Ovary (tissue), 9 donors: ENCODE measurements around the gene FYCO1. TPM values are rescaled to one million over a fixed set of nuclear protein-coding genes. Genes with fewer than 3 reads are reported as not detected.

ENCODE experiments used
- DNase-seq, 5 donors: peaks; one replicate each; pipeline ENCODE4 v3.0.0-alpha.2; 2019 to 2020
- H3K27ac ChIP-seq, 2 donors: fragments of 200-600 bp; one replicate each; pipeline versions ENCODE4 v1.5.1 to v1.8.0; 2019 to 2022
- H3K27me3 ChIP-seq: fragments of 200-600 bp; one replicate; pipeline ENCODE4 v1.8.0; 2022
- H3K36me3 ChIP-seq: fragments of 200-600 bp; sonication (generic); one replicate; pipeline ENCODE4 v1.5.1; 2019
- H3K4me1 ChIP-seq: one replicate; pipeline ENCODE4 v1.8.1; 2013; ENCODE audit warnings: mild to moderate bottlenecking, moderate library complexity; ENCODE audit not compliant: insufficient read depth
- H3K4me3 ChIP-seq: fragments of 200-600 bp; sonication (generic); one replicate; pipeline ENCODE4 v1.5.1; 2017
- H3K9me3 ChIP-seq, 2 donors: fragments of 200-600 bp in 1 of 2; sonication (generic) in 1 of 2; one replicate each; pipeline versions ENCODE4 v1.5.1 to v1.8.1; 2013 to 2019; ENCODE audit warnings: mild to moderate bottlenecking in 1 of 2, moderate library complexity in 1 of 2
- CTCF ChIP-seq, 3 donors: fragments of 450-650 bp in 2 of 3; fragments of 200-600 bp in 1 of 3; IDR thresholded peaks; one replicate each; pipeline versions ENCODE4 v1.5.1 to v1.8.0; 2016 to 2022; ENCODE audit warnings: antibody characterized with exemption in 3 of 3, mild to moderate bottlenecking in 1 of 3
- EP300 ChIP-seq: sonication (generic); formaldehyde crosslinking; IDR thresholded peaks from one replicate; pipeline ENCODE4 v1.6.1; 2017; ENCODE audit warnings: antibody characterized with exemption
- POLR2A ChIP-seq: fragments of 450-650 bp; IDR thresholded peaks from one replicate; pipeline ENCODE4 v1.6.1; 2017; ENCODE audit warnings: antibody characterized with exemption, mild to moderate bottlenecking, moderate library complexity
- WGBS, 3 donors: extraction: QIAGEN DNeasy Blood & Tissue Kit in 1 of 3; methylation state at CpG; one replicate each; pipeline versions ENCODE4 v1.1.5 to v1.1.7; 2013 to 2017; 5-methylcytosine and 5-hydroxymethylcytosine counted together
- intact Hi-C, 4 donors: fragments of 100-400 bp; cut with DNase I; formaldehyde crosslinking; loops; one replicate each; pipeline versions ENCODE4 v1.11.0 to v1.15.1; 2022 to 2023
- polyA plus RNA-seq, 2 donors: library from polyadenylated mRNA; stranded (reverse); fragments of 200-250 nt in 1 of 2; fragments of 350-450 nt in 1 of 2; fragmentation: Illumina TruSeq in 1 of 2; extraction: RNeasy Lipid Tissue Mini Kit (QIAGEN cat#74804) in 1 of 2; gene quantifications; one replicate each; pipeline ENCODE4 v1.2.3, GENCODE V29; 2013 to 2014
- total RNA-seq, 7 donors: library from RNA; depleted of rRNA in 2 of 7; stranded (reverse); fragments of >200 nt in 2 of 7; fragmentation: NEBNext Ultra II Directional in 3 of 7; extraction: Animal tissue kit (Norgen Biotek cat#: 25700) in 3 of 7; gene quantifications; one replicate each; pipeline versions ENCODE4 v1.1.0 to v1.2.4, GENCODE V29; 2016 to 2023
- donor health status: DM: no; HTN: no; CAD: no; lungs with moderate emphysema.
- donor health status: DM: no; HTN: no; CAD: no.
- donor health status: Bipolar disorder and iron deficiency.
- donor health status: DM: yes; HTN: yes; CAD: no.
- donor health status: DM: no; HTN: no; CAD: no.
- donor health status: DM: yes; HTN: yes; CAD: no.

FYCO1 gene
- total and polyA plus RNA-seq, 9 donors: 30.2 to 81.0 (median 52.8) TPM

GRCh38 chr3:45885979-45886705, 109.5 kb downstream of the FYCO1 start, which contains the start of gene CCR9:
TSS of gene CCR9 (plus strand) at chr3:45886543. CDS start at chr3:45894934, 8,391 bp downstream.
- Histone ChIP-seq H3K27me3 (no peaks in the 10 kb centered on the region), H3K27ac (no peak within 1 kb of the TSS), H3K9me3 (no peaks in the 10 kb centered on the region), H3K36me3 (no peaks in the 10 kb centered on the region), H3K4me3 (no peak within 1 kb of the TSS), H3K4me1 (no peaks in the 10 kb centered on the region)
- 83 to 87% (median 83%) methylated on average over 9 of the region's 9 CpGs for WGBS, 3 donors
- intact Hi-C loops: no loop called here
- no peak for TF ChIP-seq POLR2A
- no peak for TF ChIP-seq EP300
- no peak for TF ChIP-seq CTCF (IDR thresholded peaks at IDR 0.05)
- DNase-seq: no peak

GRCh38 chr3:45884368-45885201, 111.0 kb downstream of the FYCO1 start:
- Histone ChIP-seq H3K27ac (no peak overlapping the region), H3K4me1 (no peaks in the 10 kb centered on the region), H3K36me3 (no peaks in the 10 kb centered on the region), H3K9me3 (no peaks in the 10 kb centered on the region), H3K4me3 (no peak overlapping the region), H3K27me3 (no peaks in the 10 kb centered on the region)
- intact Hi-C loops: no loop called here
- no peak for DNase-seq
- TF ChIP-seq POLR2A (no peak), CTCF (IDR thresholded peaks at IDR 0.05) (no peak), EP300 (no peak)
- 82 to 88% (median 85%) methylated on average over 23 of the region's 23 CpGs for WGBS, 3 donors

- no peak overlapping the region for H3K27ac ChIP-seq
- H3K4me1 ChIP-seq: no peaks in the 10 kb centered on the region
- TF ChIP-seq POLR2A: no peak
- TF ChIP-seq EP300: no peak
- TF ChIP-seq CTCF (IDR thresholded peaks at IDR 0.05): no peak
- H3K27me3 ChIP-seq: no peaks in the 10 kb centered on the region
- 22 to 34% (median 28%) methylated on average over 8 of the region's 8 CpGs for WGBS, 3 donors
- no peaks in the 10 kb centered on the region for H3K36me3 ChIP-seq
- intact Hi-C loops: no loop called here
- no peaks in the 10 kb centered on the region for H3K9me3 ChIP-seq
- H3K4me3 ChIP-seq: no peak overlapping the region
- DNase-seq: no peak
Observed at GRCh38 chr3:45881078-45882022, 114.3 kb downstream of the FYCO1 start.

GRCh38 chr3:45880725-45881077, 114.9 kb downstream of the FYCO1 start:
- 68 to 75% (median 69%) methylated on average over 3 of the region's 3 CpGs for WGBS, 3 donors
- Histone ChIP-seq H3K4me3 (no peak overlapping the region), H3K27me3 (no peaks in the 10 kb centered on the region), H3K4me1 (no peaks in the 10 kb centered on the region), H3K9me3 (no peaks in the 10 kb centered on the region), H3K36me3 (no peaks in the 10 kb centered on the region), H3K27ac (no peak overlapping the region)
- intact Hi-C loops: no loop called here
- no peak for DNase-seq
- no peak for TF ChIP-seq POLR2A
- TF ChIP-seq CTCF (IDR thresholded peaks at IDR 0.05): no peak
- no peak for TF ChIP-seq EP300
